ENCODE data around the gene ADGRD1.
"Not testable (repeated sequence)": the region's sequence is repeated elsewhere in the genome, so short reads cannot be mapped to it uniquely, and the experiment has no call there.

Gene ADGRD1

DNA sequence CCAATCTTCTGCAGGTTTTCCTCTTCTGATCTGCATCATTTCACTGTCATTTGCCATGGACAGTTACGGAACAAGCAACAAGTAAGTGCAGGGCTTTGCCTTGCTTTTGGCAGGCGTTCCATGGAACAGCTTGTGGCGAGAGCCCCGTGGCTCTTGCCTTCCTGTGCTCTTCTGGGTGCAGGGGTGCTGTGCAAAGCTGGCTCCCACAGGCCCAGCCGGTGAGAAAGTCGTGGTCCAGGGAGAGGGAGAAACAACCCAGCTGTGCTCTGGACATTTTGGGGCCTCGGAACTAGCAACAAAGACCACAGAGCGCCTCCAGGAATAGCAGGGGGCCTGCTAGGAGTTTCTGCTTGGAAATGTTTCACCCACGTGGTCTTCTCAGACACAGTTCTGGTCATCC, 164.7 kb downstream of the ADGRD1 start:
- Histone ChIP-seq H2AFZ (ENCODE audit: low read length) (no peak overlapping the region), H4K20me1 (ENCODE audit: insufficient read depth, low read length) (no peaks in the 10 kb centered on the region), H3K4me2 (ENCODE audit: low read length) (no peak overlapping the region), H3K27me3 (ENCODE audit: insufficient read depth, low read length) (0 out of 2 replicates have a peak, but pooled peaks cover 4% of the 10 kb centered on the region), H3K9me2 (ENCODE audit: low read depth, low read length) (no peaks in the 10 kb centered on the region), H3K4me1 (ENCODE audit: insufficient read depth, low read length, severe bottlenecking) (no peaks in the 10 kb centered on the region), H3K4me3 (ENCODE audit: low read depth, low read length, poor library complexity, severe bottlenecking) (no peak overlapping the region), H3F3A (ENCODE audit: insufficient read depth, low read length) (no peaks in the 10 kb centered on the region), H3K9ac (ENCODE audit: low read length) (no peak overlapping the region), H3K9me3 (ENCODE audit: low read length) (no peaks in the 10 kb centered on the region), H3K79me2 (ENCODE audit: insufficient read depth, low read length) (no peaks in the 10 kb centered on the region), H3K36me3 (ENCODE audit: insufficient read depth, low read length) (no peaks in the 10 kb centered on the region), H3K27ac (ENCODE audit: low read depth, low read length, poor library complexity, severe bottlenecking) (no peak overlapping the region)
- TF ChIP-seq EZH2 (IDR thresholded peaks at IDR 0.05; ENCODE audit: borderline replicate concordance, low read length): no peak
- TF ChIP-seq, protein P1, sequence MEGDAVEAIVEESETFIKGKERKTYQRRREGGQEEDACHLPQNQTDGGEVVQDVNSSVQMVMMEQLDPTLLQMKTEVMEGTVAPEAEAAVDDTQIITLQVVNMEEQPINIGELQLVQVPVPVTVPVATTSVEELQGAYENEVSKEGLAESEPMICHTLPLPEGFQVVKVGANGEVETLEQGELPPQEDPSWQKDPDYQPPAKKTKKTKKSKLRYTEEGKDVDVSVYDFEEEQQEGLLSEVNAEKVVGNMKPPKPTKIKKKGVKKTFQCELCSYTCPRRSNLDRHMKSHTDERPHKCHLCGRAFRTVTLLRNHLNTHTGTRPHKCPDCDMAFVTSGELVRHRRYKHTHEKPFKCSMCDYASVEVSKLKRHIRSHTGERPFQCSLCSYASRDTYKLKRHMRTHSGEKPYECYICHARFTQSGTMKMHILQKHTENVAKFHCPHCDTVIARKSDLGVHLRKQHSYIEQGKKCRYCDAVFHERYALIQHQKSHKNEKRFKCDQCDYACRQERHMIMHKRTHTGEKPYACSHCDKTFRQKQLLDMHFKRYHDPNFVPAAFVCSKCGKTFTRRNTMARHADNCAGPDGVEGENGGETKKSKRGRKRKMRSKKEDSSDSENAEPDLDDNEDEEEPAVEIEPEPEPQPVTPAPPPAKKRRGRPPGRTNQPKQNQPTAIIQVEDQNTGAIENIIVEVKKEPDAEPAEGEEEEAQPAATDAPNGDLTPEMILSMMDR (IDR thresholded peaks at IDR 0.05; ENCODE audit: low read length): no peak

DNA sequence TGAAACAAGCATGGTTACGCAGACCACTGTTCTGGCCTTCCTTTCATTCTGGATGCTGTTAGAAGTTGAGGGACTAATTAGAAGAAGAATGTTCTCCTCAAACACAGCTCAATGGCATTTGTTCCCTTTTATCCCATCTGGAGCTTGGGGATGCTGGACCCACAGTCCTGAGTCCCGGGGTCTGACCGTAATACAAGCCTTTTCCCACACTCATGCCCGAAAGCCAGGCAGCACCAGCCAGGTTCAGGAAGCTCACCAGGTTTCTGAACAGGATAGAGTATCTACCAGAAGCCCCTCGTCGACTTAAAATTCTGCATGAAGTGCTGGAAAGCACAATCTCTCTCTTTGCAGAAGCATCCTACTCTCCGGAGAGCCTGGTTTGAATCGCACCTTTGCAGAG, 165.6 kb downstream of the ADGRD1 start:
- H3K27ac ChIP-seq (ENCODE audit: low read depth, low read length, poor library complexity, severe bottlenecking): not testable (repeated sequence)

DNA sequence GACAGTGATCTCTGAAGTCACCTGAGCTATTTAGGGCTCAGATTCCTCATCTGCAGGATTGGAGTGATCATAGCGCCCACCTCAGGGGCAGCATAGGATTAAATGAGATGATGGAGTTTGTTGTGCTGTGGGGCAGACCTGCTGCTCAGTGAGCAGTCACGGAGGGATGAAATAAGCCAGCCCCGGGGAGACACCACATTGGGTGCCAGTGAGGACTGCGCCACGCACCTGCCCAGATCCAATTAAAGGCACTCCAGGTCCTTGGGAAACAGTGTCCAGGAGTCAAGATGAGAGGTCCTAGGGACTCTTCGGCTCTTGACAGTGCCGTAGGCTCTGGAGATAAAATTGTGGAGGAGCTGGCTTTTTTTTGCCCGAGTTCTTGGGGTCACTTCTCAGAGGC, 166.2 kb downstream of the ADGRD1 start:
- no peaks in the 10 kb centered on the region for H3K36me3 ChIP-seq (ENCODE audit: insufficient read depth, low read length)
- no peaks in the 10 kb centered on the region for H3K9me2 ChIP-seq (ENCODE audit: low read depth, low read length)
- H2AFZ ChIP-seq (ENCODE audit: low read length): no peak overlapping the region
- H4K20me1 ChIP-seq (ENCODE audit: insufficient read depth, low read length): no peaks in the 10 kb centered on the region
- no peaks in the 10 kb centered on the region for H3K4me1 ChIP-seq (ENCODE audit: insufficient read depth, low read length, severe bottlenecking)
- no peaks in the 10 kb centered on the region for H3K9me3 ChIP-seq (ENCODE audit: low read length)
- H3K4me2 ChIP-seq (ENCODE audit: low read length): no peak overlapping the region
- H3K27me3 ChIP-seq (ENCODE audit: insufficient read depth, low read length): 0 out of 2 replicates have a peak, but pooled peaks cover 4% of the 10 kb centered on the region
- H3F3A ChIP-seq (ENCODE audit: insufficient read depth, low read length): no peaks in the 10 kb centered on the region
- no peak overlapping the region for H3K4me3 ChIP-seq (ENCODE audit: low read depth, low read length, poor library complexity, severe bottlenecking)
- no peak overlapping the region for H3K27ac ChIP-seq (ENCODE audit: low read depth, low read length, poor library complexity, severe bottlenecking)
- H3K79me2 ChIP-seq (ENCODE audit: insufficient read depth, low read length): no peaks in the 10 kb centered on the region
- no peak overlapping the region for H3K9ac ChIP-seq (ENCODE audit: low read length)
- no peak for TF ChIP-seq EZH2 (IDR thresholded peaks at IDR 0.05; ENCODE audit: borderline replicate concordance, low read length)
- TF ChIP-seq, protein P1 (IDR thresholded peaks at IDR 0.05; ENCODE audit: low read length): no peak

More for the DNA sequence above, 165.6 kb downstream of the ADGRD1 start:
- not testable (repeated sequence) for H3K4me1 ChIP-seq (ENCODE audit: insufficient read depth, low read length, severe bottlenecking); H3K27me3 ChIP-seq (ENCODE audit: insufficient read depth, low read length); H3K36me3 ChIP-seq (ENCODE audit: insufficient read depth, low read length); H2AFZ ChIP-seq (ENCODE audit: low read length); H3K9ac ChIP-seq (ENCODE audit: low read length); H3K79me2 ChIP-seq (ENCODE audit: insufficient read depth, low read length); H3F3A ChIP-seq (ENCODE audit: insufficient read depth, low read length); H4K20me1 ChIP-seq (ENCODE audit: insufficient read depth, low read length); H3K4me2 ChIP-seq (ENCODE audit: low read length); H3K9me2 ChIP-seq (ENCODE audit: low read depth, low read length); H3K9me3 ChIP-seq (ENCODE audit: low read length); H3K4me3 ChIP-seq (ENCODE audit: low read depth, low read length, poor library complexity, severe bottlenecking)

DNA sequence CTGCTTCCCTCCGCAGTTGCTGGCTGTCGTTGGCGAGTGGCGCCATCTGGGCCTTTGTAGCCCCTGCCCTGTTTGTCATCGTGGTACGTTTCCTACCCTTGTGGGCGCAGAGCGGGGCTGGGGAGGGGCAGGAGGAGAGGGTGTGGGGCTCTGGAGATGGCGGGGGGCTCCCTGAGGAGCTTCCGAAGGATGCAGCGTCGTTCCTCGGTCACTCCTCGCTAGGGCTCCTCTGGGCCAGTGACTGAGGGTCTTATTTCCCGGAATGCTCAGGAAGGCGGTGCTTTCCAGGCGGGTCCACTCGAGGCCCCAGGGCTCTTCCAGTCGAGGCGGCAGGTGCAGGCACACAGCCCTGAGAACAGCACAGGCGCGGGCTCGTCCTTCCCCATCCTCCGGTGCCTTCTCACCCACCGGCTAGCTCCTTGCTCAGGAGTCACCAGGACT, 167.1 kb downstream of the ADGRD1 start:
- no peak overlapping the region for H3K9ac ChIP-seq (ENCODE audit: low read length)
- no peak overlapping the region for H3K27ac ChIP-seq (ENCODE audit: low read depth, low read length, poor library complexity, severe bottlenecking)
- H3K79me2 ChIP-seq (ENCODE audit: insufficient read depth, low read length): no peaks in the 10 kb centered on the region
- no peaks in the 10 kb centered on the region for H4K20me1 ChIP-seq (ENCODE audit: insufficient read depth, low read length)
- no peaks in the 10 kb centered on the region for H3F3A ChIP-seq (ENCODE audit: insufficient read depth, low read length)
- H3K9me2 ChIP-seq (ENCODE audit: low read depth, low read length): no peaks in the 10 kb centered on the region
- no peak overlapping the region for H2AFZ ChIP-seq (ENCODE audit: low read length)
- no peaks in the 10 kb centered on the region for H3K9me3 ChIP-seq (ENCODE audit: low read length)
- H3K4me3 ChIP-seq (ENCODE audit: low read depth, low read length, poor library complexity, severe bottlenecking): no peak overlapping the region
- no peaks in the 10 kb centered on the region for H3K4me1 ChIP-seq (ENCODE audit: insufficient read depth, low read length, severe bottlenecking)
- TF ChIP-seq, protein P1 (IDR thresholded peaks at IDR 0.05; ENCODE audit: low read length): no peak
- TF ChIP-seq EZH2 (IDR thresholded peaks at IDR 0.05; ENCODE audit: borderline replicate concordance, low read length): no peak
- H3K4me2 ChIP-seq (ENCODE audit: low read length): no peak overlapping the region
- H3K36me3 ChIP-seq (ENCODE audit: insufficient read depth, low read length): no peaks in the 10 kb centered on the region
- 0 out of 2 replicates have a peak, but pooled peaks cover 4% of the 10 kb centered on the region for H3K27me3 ChIP-seq (ENCODE audit: insufficient read depth, low read length)

All from OCI-LY1 (cell line).